Measurements from ENCODE around the gene GPRIN3.
"Not testable (repeated sequence)": the region's sequence is repeated elsewhere in the genome, so short reads cannot be mapped to it uniquely, and the experiment has no call there.

Gene GPRIN3

DNA sequence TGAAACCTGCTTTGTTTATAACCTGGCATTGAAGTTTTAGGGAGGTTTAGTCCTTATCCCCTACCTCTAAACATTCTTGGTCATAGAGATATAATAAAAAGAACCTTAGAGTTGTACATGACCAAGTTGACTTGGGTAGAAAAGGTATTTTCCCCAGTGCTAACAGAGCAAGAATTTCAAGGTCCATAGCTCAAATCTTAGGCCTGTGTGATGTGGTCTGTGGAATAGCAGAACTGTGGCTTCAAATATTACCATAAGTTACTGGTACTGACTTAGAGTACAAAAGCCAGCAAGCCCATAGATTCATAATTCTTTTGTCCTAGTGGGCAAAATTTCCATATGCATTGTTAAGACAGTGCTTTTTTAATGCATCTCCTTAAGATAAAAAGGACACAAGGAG, 91.2 kb downstream of the GPRIN3 start:
- DNase-seq (ENCODE audit: low spot score) = no peak

DNA sequence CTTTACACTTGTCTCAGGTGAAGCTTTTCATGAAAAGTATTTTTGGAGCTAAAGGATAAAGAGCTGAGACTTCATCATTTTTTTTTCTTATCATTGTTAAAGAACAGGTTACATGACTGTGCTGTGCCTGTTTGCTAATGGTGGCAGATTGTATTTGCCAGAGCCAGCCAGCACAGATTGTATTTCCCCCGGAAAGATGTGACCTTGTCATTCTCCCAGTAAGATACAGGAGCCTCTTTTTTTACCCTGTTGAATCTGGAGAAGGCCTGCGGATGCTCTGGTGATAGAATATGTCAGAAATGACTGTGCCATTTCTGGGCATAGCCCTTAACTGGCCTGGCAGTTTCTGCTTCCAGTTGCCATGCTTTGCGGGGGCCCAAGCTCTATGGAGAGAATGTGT, 91.9 kb downstream of the GPRIN3 start:
- no peak for DNase-seq (ENCODE audit: low spot score)

DNA sequence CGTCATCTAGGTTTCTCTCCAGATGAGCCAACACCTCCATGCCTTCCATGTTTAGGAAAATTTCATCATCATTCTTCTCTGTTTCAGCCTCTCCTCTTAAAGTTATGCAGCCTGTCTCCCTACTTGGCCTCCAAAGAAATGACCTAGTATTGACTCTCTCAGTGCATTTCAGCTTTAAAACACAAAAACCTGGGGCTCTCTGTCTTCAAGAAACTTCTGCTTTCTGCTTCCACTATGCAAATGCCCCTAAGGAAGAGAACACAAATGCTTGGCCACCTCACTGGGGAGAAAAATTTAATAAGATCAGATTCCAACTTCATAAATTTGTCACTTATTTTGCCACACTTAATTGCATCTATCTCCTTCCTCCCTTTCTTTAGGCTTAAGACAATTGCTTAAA, 93.3 kb downstream of the GPRIN3 start:
- no peak for DNase-seq (ENCODE audit: low spot score)

DNA sequence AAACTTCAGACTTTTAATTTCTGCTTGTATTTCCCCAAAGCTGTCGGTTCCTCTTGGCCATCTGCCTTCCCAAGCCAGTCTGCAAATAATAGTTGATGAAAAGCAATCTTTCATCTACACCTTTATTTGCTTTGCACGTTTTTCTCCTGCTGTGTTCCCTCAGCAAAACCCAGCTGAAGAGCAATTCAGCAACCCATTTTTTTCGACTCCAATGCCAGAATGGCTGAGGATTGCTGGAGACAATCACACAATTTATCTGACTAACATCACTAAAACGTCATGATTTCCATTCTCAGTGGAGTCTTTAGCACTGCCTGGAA, 94.3 kb downstream of the GPRIN3 start:
- DNase-seq (ENCODE audit: low spot score) = no peak

DNA sequence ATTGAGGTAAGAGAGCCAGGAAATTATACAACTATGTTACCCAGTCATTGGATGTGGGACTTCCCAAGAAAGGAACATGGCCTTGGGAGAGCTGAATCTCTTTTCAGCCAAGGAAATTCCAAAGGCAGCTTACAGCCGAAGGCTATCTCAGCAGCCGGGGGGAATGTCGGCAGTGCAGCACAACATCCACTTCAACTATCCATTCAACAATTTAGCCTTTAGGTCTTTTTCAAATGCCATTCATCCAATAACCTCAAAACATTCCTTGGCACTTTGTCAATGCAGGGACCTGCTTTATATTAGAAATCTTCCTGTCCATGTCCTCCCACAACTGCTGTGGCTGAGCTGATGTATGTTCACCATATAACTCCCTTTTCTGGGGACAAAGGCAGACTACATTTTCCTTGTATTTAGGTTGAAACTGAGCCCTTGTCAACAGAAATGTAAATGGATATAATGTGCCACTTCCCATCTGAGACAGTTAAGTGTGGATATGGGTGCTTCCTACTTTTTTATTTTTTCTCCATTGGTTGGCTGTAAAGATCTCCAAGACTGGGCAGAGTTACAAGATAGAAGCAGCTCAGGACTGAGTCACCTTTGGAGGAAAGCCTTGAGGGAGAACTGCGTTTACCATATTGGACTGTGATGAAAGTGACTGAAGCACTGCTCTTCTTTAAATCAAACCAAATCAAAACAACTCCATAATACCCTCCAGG, 94.8 kb downstream of the GPRIN3 start:
- no peak for DNase-seq (ENCODE audit: low spot score)

DNA sequence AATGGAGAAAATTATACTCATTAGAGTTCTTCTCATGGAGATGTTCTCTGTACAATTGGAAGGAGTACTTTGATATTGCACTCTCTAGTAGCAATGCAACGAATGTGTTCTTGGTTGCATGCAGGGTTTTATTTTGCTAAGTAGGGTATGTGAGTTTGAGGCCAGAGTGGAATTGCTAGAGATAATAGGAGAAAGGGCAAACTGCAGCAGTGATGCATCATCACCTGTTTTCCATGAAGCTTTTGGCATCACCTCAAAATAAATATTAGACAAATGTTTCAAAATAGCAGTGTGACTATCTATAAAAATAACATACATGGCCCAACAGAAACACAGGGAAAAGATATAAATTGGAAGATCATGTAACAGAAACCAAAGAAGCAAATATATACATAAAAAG, 103.0 kb downstream of the GPRIN3 start:
- DNase-seq (ENCODE audit: low spot score) = no peak

DNA sequence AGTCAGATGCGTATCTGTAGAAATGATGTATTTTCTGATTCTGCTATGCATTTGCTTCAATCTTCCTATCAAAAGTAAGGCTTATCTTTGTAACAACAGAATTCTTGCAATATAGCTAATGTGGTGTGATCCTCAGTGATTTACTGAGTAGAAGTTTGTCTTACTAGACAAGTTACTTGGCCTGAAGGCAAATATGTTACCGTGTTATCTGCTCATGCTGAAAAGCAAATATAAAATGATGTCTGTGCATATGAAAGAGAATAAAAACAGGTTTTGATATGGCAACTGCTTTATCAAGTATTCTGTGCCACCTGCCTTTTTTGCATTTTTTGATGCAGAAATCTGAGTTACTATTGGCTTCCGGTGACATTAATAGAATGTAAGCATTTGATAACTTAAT, 103.7 kb downstream of the GPRIN3 start:
- DNase-seq (ENCODE audit: low spot score) = no peak

DNA sequence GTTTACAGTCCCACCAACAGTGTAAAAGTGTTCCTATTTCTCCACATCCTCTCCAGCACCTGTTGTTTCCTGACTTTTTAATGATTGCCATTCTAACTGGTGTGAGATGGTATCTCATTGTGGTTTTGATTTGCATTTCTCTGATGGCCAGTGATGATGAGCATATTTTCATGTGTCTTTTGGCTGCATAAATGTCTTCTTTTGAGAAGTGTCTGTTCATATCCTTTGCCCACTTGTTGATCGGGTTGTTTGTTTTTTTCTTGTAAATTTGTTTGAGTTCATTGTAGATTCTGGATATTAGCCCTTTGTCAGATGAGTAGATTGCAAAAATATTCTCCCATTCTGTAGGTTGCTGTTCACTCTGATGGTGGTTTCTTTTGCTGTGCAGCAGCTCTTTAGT, 108.2 kb downstream of the GPRIN3 start:
- not testable (repeated sequence) for DNase-seq (ENCODE audit: low spot score)

DNA sequence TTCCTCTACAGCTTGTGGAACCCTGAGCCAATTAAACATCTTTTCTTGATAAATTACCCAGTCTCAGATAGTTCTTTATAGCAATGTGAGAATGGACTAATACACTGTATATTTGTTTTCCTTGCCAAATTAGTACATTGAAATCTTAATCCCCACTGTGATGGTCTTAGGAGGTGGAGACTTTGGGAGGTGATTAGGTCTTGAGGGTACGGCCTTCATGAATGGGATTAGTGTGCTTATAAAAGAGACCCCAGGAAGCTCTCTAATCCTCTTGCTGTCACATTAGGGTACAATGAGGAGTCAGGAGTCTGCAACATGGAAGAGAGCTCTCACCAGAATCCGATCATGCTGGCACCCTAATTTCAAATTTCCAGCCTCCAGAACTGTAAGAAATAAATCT, 109.7 kb downstream of the GPRIN3 start:
- DNase-seq (ENCODE audit: low spot score) = no peak

DNA sequence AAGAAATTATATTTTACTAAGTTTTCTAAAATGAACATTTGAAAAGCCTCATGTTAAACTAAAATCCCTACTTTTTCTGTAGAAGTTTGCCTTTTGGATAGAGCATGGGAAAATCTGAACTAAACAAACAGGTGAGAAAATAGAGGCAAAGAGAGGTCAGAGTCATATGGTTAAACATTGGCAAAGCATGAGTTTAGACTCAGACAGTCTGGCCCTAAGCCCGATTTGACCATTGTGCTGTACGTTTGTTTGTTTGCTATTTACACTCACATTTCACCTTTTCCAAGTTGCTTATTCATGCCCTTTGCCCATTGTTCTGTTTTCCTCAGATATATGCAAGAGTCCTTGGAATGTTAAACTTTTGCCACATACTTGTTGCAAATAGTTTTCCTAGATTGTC, 110.9 kb downstream of the GPRIN3 start:
- no peak for DNase-seq (ENCODE audit: low spot score)

DNA sequence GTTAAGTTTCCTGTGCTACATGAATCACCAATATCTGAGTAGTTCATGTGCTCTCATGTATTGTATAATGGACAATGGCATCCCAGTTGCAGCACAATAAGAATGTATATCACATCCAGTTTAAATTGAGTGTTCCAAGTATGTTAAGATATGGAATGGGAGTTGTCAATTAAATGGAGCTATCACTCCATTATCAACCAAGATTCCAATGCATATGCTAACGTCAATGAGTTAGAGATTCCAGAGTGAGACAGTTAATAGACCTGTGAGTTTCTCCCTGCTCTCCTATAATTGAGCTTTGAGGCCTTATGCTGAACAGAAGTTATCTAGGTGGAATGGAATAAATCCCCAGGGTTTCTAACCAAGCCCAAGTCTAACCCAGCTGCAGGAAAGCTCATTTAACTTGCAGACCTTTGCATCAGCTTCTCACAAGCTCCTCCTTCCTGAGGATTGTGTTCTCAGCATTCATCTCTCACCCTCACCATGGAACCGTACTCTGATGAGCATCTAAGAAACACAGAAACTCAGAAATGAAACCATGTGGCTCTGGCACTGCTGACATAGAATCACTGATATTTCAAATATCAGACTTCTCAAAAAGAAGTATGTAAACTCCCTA, 111.4 kb downstream of the GPRIN3 start:
- DNase-seq (ENCODE audit: low spot score) = no peak

DNA sequence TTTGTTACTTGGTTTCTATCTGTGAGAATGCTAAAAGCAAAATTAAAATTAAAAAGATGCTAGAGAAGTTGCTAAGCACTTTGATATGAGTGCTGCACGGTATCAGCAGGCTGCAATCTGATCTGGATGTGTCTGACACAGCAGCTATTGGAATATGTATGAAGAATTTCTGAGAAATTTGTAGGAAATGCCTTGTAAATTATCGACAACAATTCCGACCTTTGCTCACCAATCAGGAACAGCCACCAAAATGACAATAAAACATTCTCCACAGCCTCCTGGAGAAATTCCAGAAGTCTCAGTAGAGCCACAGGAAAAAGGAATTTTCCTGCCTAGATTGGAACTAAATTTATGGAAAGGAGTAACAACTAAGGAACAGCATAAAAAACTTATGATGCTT, 113.8 kb downstream of the GPRIN3 start:
- DNase-seq (ENCODE audit: low spot score) = no peak
